HG02970 (cell line): Measurements from ENCODE around the gene TXNDC2.

Source experiments
- ATAC-seq: cut with Tn5 transposase; IDR thresholded peaks from one replicate; pipeline ENCODE4 v1.9.1; 2021; ENCODE audit warnings: mild to moderate bottlenecking, moderate library complexity, moderate number of reproducible peaks; ENCODE audit not compliant: unreplicated experiment, low FRiP score

The TXNDC2 gene

DNA sequence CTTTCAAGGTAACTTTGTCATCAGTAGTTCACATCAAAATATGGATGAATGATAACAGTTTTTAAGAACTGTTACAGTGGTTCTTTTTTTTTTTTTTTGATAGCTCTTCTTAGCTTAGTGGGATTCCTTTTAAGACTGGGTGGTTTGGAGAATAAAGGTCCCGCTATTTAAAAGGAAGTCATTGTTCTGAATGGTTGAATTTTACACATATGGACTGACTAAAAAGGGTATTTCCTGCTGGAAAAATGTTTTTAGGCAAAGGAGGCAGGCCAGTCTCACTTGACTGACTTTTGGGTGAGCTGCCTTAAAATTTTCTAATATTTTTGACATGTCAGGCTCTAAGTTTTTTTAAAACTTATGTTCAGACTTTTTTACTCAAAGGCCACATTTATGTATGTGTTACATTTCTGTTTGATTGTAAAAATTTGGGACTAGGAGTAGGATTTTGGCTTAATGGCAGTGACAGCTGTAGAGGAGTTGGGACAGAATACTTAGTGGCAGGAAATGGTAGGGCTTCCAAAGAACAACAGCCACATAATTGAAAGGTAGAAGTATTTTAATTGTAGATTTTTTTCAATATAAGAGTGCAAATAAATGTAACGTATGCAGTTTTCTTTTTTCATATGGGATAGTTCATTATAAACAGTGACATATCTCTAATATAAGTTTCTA lies 41.8 kb downstream of the TXNDC2 start:
- ATAC-seq = no peak

- ATAC-seq = no peak
Measured at GRCh38 chr18:9928646-9929259, 43.0 kb downstream of the TXNDC2 start.

- no peak for ATAC-seq
Measured at GRCh38 chr18:9930299-9930884, 44.6 kb downstream of the TXNDC2 start.

- no peak for ATAC-seq
Measured at GRCh38 chr18:9931146-9931545, 45.4 kb downstream of the TXNDC2 start.

GRCh38 chr18:9931678-9932077 lies 45.9 kb downstream of the TXNDC2 start:
- no peak for ATAC-seq

- ATAC-seq = no peak
Measured at GRCh38 chr18:9933865-9934264, 48.1 kb downstream of the TXNDC2 start.

- no peak for ATAC-seq
Measured at GRCh38 chr18:9934274-9934673, 48.5 kb downstream of the TXNDC2 start.
